GM21723 (cell line): Measurements from ENCODE around the gene ERC1.
"Not testable (repeated sequence)": the region's sequence is repeated elsewhere in the genome, so short reads cannot be mapped to it uniquely, and the experiment has no call there.

ENCODE experiments used
- ATAC-seq: cut with Tn5 transposase; IDR thresholded peaks from one replicate; pipeline ENCODE4 v1.9.1; 2021; ENCODE audit warnings: mild to moderate bottlenecking, moderate library complexity; ENCODE audit not compliant: unreplicated experiment

Gene ERC1

GRCh38 chr12:1213618-1214205 is 222.7 kb downstream of the ERC1 start:
- ATAC-seq: no peak

- no peak for ATAC-seq
Observed at GRCh38 chr12:1216560-1216959, 225.5 kb downstream of the ERC1 start.

- no peak for ATAC-seq
Observed at GRCh38 chr12:1217191-1217949, 226.3 kb downstream of the ERC1 start.

GRCh38 chr12:1218369-1218768 is 227.3 kb downstream of the ERC1 start:
- no peak for ATAC-seq

GRCh38 chr12:1220127-1221092 is 229.4 kb downstream of the ERC1 start:
- no peak for ATAC-seq

- ATAC-seq: no peak
Observed at GRCh38 chr12:1222858-1223639, 232.0 kb downstream of the ERC1 start.

GRCh38 chr12:1226951-1227350 is 235.9 kb downstream of the ERC1 start:
- no peak for ATAC-seq

- ATAC-seq: no peak
Observed at GRCh38 chr12:1234073-1234472, 243.1 kb downstream of the ERC1 start.

- ATAC-seq: no peak
Observed at GRCh38 chr12:1246637-1247036, 255.6 kb downstream of the ERC1 start.

- no peak for ATAC-seq
Observed at GRCh38 chr12:1250641-1251040, 259.6 kb downstream of the ERC1 start.

GRCh38 chr12:1252758-1253157 is 261.7 kb downstream of the ERC1 start:
- ATAC-seq: no peak

GRCh38 chr12:1255125-1255524 is 264.1 kb downstream of the ERC1 start:
- not testable (repeated sequence) for ATAC-seq

GRCh38 chr12:1255854-1256253 is 264.8 kb downstream of the ERC1 start:
- not testable (repeated sequence) for ATAC-seq

- ATAC-seq: no peak
Observed at GRCh38 chr12:1256285-1256684, 265.3 kb downstream of the ERC1 start.

- no peak for ATAC-seq
Observed at GRCh38 chr12:1256991-1257390, 266.0 kb downstream of the ERC1 start.

- ATAC-seq: no peak
Observed at GRCh38 chr12:1262011-1262410, 271.0 kb downstream of the ERC1 start.

GRCh38 chr12:1267243-1267642 is 276.2 kb downstream of the ERC1 start:
- ATAC-seq: no peak

GRCh38 chr12:1272142-1272541 is 281.1 kb downstream of the ERC1 start:
- ATAC-seq: no peak

GRCh38 chr12:1273051-1273450 is 282.0 kb downstream of the ERC1 start:
- ATAC-seq: no peak

GRCh38 chr12:1277905-1278304 is 286.9 kb downstream of the ERC1 start:
- no peak for ATAC-seq

- no peak for ATAC-seq
Observed at GRCh38 chr12:1279050-1279449, 288.0 kb downstream of the ERC1 start.
